ENCODE results near the gene RHOT2.

Gene RHOT2

DNA sequence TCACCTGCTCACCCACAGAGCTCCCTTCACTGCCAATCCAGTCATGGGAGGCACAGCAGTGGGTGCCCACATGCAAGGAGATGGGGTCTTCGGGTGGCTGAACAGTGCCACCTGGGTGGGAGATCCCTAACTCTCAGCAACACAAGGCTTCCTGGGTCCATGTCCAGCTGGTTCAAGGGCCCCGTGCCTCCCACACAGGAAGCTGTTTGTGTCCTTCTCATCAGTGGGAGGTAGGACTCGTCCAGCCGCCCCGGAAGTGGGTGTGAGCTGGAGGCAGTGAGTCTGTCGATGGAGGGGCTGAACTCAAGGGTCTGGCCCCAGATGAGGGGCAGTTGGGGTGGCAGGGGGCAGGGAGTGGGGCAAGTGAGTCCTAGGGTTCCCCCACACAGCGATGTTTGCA, 36.1 kb downstream of the RHOT2 start:
- H3K27ac ChIP-seq (replicated peaks; ENCODE audit: low read length): no peak overlapping the region
- peak overlapping the region in 1 of 2 donors; percentile 64 for H3K4me3 ChIP-seq (ENCODE audit: low read length in 2 of 2)
- H2AK5ac ChIP-seq (ENCODE audit: low read depth, low read length): no peak overlapping the region
- no peak overlapping the region for H3K18ac ChIP-seq (ENCODE audit: low read length)
- H3K27me3 ChIP-seq (ENCODE audit: control insufficient read depth in 3 of 3, insufficient read depth in 3 of 3, low read depth in 1 of 3, low read length in 3 of 3): peaks cover 41 to 95% (median 51%) of the 10 kb centered on the region in 3 experiments
- H2AFZ ChIP-seq (ENCODE audit: low read length): no peak overlapping the region
- WGBS, 2 donors (ENCODE audit: extremely low coverage in 2 of 2, insufficient read length in 2 of 2, insufficient replicate concordance in 1 of 2): no CpG with 5 or more reads among the region's 7 CpGs
- H2BK120ac ChIP-seq (ENCODE audit: low read depth, low read length): peak overlapping the region; percentile 76
- no peak overlapping the region for H3K9ac ChIP-seq (ENCODE audit: low read depth, low read length, poor library complexity)
- no peak overlapping the region for H4K91ac ChIP-seq (ENCODE audit: low read depth, low read length, poor library complexity)
- H2BK12ac ChIP-seq (ENCODE audit: low read length): no peak overlapping the region
- peak overlapping the region; percentile 75 for H2BK5ac ChIP-seq (ENCODE audit: low read length)
- H3K4ac ChIP-seq (ENCODE audit: low read length): no peak overlapping the region
- H3K4me1 ChIP-seq (ENCODE audit: control insufficient read depth in 2 of 2, insufficient read depth in 1 of 2, low read depth in 1 of 2, low read length in 2 of 2): peaks cover under 1 to 29% of the 10 kb centered on the region in 2 donors
- H3K23ac ChIP-seq (ENCODE audit: low read depth, low read length, poor library complexity): peak overlapping the region; percentile 91
- DNase-seq (ENCODE audit: low spot score): no peak
- no peak overlapping the region for H3K14ac ChIP-seq (ENCODE audit: low read length)
- no peak overlapping the region for H4K8ac ChIP-seq (ENCODE audit: low read depth, low read length)
- H3K79me1 ChIP-seq (ENCODE audit: low read depth, low read length): peaks cover 2% of the 10 kb centered on the region
- H2BK15ac ChIP-seq (ENCODE audit: low read length): peak overlapping the region; percentile 17
- H3K4me2 ChIP-seq (ENCODE audit: insufficient read depth, low read length, poor library complexity, severe bottlenecking): no peak overlapping the region
- H3K9me3 ChIP-seq (replicated peaks in 1 of 2; ENCODE audit: control insufficient read depth in 2 of 2, insufficient read depth in 1 of 2, low read depth in 1 of 2, low read length in 2 of 2): no peaks in the 10 kb centered on the region
- no peaks in the 10 kb centered on the region for H3K36me3 ChIP-seq (replicated peaks in 1 of 2; ENCODE audit: control insufficient read depth in 2 of 2, insufficient read depth in 2 of 2, low read length in 2 of 2)

DNA sequence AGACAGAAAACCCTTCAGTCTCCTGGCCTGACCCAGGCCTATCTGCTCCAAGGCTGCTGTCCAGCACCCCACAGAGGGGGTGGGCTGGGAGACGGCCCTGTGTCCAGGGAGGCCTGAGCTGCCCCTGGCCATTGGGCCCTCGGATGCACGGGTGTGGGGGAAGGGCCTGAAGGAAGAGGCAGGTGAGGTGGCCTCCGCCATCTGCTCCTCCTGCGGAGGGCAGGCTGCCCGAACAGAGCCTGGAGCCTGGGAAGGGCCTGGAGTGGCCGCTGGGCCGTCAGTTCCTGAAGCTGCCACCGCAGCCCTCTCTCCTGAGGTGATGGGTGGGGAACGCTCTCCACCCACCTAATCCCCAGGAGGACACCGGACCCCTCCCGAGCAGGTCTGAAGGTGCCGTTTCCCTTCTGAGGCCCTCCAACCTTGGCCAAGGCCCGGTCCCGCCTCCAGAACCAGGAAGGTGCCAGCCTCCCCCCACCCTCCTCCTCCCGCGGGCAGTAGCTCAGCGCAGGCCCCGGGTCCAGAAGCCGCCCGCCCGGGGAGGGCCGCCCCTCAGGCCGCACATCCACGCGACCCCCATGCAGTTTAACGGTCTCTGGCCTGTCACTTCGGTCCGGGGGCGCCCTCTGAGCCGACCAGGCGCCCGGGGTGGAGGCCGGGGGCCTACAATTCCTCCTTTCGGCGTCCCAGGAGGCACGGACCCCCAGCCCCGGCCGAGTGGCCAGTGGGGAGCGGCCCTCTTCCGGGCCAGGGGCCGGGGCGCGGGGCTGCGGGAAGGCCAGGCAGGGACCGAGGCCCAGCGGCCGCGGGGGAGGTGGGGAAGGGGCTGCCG, 36.8 kb downstream of the RHOT2 start:
- Histone ChIP-seq H3K4ac (ENCODE audit: low read length) (no peak overlapping the region), H2BK5ac (ENCODE audit: low read length) (peak overlapping the region; percentile 39), H3K9ac (ENCODE audit: low read depth, low read length, poor library complexity) (peak overlapping the region; percentile 60), H2BK12ac (ENCODE audit: low read length) (no peak overlapping the region), H3K27ac (replicated peaks; ENCODE audit: low read length) (no peak overlapping the region), H3K23ac (ENCODE audit: low read depth, low read length, poor library complexity) (peak overlapping the region; percentile 91), H4K91ac (ENCODE audit: low read depth, low read length, poor library complexity) (no peak overlapping the region), H2BK15ac (ENCODE audit: low read length) (no peak overlapping the region), H3K79me1 (ENCODE audit: low read depth, low read length) (peaks cover 2% of the 10 kb centered on the region), H2AFZ (ENCODE audit: low read length) (peak overlapping the region; percentile 82), H3K36me3 (replicated peaks in 1 of 2; ENCODE audit: control insufficient read depth in 2 of 2, insufficient read depth in 2 of 2, low read length in 2 of 2) (no peaks in the 10 kb centered on the region), H2AK5ac (ENCODE audit: low read depth, low read length) (peak overlapping the region; percentile 81), H3K27me3 (ENCODE audit: control insufficient read depth in 3 of 3, insufficient read depth in 3 of 3, low read depth in 1 of 3, low read length in 3 of 3) (peaks cover 41 to 92% (median 51%) of the 10 kb centered on the region in 3 experiments), H3K4me1 (ENCODE audit: control insufficient read depth in 2 of 2, insufficient read depth in 1 of 2, low read depth in 1 of 2, low read length in 2 of 2) (peaks cover 5 to 35% of the 10 kb centered on the region in 2 donors), H3K4me3 (ENCODE audit: low read length in 2 of 2) (peak overlapping the region; percentile 30 to 64), H2BK120ac (ENCODE audit: low read depth, low read length) (peak overlapping the region; percentile 76), H3K9me3 (replicated peaks in 1 of 2; ENCODE audit: control insufficient read depth in 2 of 2, insufficient read depth in 1 of 2, low read depth in 1 of 2, low read length in 2 of 2) (no peaks in the 10 kb centered on the region), H3K18ac (ENCODE audit: low read length) (peak overlapping the region; percentile 83), H3K4me2 (ENCODE audit: insufficient read depth, low read length, poor library complexity, severe bottlenecking) (peak overlapping the region; percentile 69), H4K8ac (ENCODE audit: low read depth, low read length) (no peak overlapping the region), H3K14ac (ENCODE audit: low read length) (peak overlapping the region; percentile 17)
- no CpG with 5 or more reads among the region's 50 CpGs for WGBS, 2 donors (ENCODE audit: extremely low coverage in 2 of 2, insufficient read length in 2 of 2, insufficient replicate concordance in 1 of 2)
- DNase-seq (ENCODE audit: low spot score): no peak

DNA sequence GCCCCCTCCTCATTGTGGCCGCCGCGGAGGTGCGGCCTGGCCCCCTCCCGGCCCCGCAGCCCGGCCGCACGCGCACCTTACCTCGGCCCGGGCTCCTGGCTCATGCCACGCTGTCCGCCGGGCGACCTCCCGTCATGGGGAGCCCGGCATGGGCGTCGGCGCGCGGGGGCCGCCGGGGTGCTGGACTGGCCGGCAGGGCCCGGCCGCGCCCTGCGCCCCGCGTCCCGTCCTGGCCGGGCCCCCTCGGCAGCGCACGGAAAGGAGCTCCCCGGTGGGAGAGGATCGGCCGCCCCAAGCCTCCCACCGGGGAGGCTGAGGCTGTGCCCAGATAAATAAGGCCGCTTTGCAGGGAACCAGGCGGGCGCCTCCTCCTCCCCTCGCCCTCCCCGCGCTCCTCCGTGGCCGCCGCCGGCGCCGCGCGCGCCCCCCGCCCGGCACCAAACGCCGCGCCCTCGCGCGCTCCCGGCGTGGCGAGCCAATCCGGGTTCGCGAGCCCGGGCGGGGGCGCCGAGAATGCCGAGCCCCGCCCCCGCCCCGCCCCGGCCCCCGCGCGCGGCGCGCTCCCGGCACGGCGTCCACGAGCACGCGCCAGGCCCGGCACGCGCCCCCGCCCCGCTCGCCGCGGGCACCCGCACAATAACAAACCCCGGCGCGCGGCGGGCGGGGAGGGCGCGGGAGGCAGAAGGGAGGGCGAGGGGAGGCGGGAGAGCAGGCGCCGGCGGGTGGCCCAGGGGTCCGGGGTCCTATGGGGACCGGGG, 37.7 kb downstream of the RHOT2 start, which contains the start of gene FBXL16:
FBXL16 (minus strand) TSS at position 371 of the 758 bp plus-strand sequence. CDS start 8,396 bp downstream, outside the sequence.
- Histone ChIP-seq H3K27ac (replicated peaks; ENCODE audit: low read length) (no peak within 1 kb of the TSS), H2AK5ac (ENCODE audit: low read depth, low read length) (peak within 1 kb of the TSS; percentile 81), H2BK120ac (ENCODE audit: low read depth, low read length) (no peak within 1 kb of the TSS), H4K91ac (ENCODE audit: low read depth, low read length, poor library complexity) (no peak within 1 kb of the TSS), H3K36me3 (replicated peaks in 1 of 2; ENCODE audit: control insufficient read depth in 2 of 2, insufficient read depth in 2 of 2, low read length in 2 of 2) (no peaks in the 10 kb centered on the region), H3K4me2 (ENCODE audit: insufficient read depth, low read length, poor library complexity, severe bottlenecking) (peak within 1 kb of the TSS; percentile 69), H3K4me3 (ENCODE audit: low read length in 2 of 2) (peak within 1 kb of the TSS; percentile 64 to 75), H3K4ac (ENCODE audit: low read length) (no peak within 1 kb of the TSS), H3K14ac (ENCODE audit: low read length) (peak within 1 kb of the TSS; percentile 17), H3K18ac (ENCODE audit: low read length) (peak within 1 kb of the TSS; percentile 83), H3K79me1 (ENCODE audit: low read depth, low read length) (peaks cover 2% of the 10 kb centered on the region), H2BK12ac (ENCODE audit: low read length) (no peak within 1 kb of the TSS), H3K4me1 (ENCODE audit: control insufficient read depth in 2 of 2, insufficient read depth in 1 of 2, low read depth in 1 of 2, low read length in 2 of 2) (peaks cover 14 to 44% of the 10 kb centered on the region in 2 donors), H3K23ac (ENCODE audit: low read depth, low read length, poor library complexity) (peak within 1 kb of the TSS; percentile 91), H3K9ac (ENCODE audit: low read depth, low read length, poor library complexity) (no peak within 1 kb of the TSS), H2BK15ac (ENCODE audit: low read length) (no peak within 1 kb of the TSS), H2AFZ (ENCODE audit: low read length) (peak within 1 kb of the TSS; percentile 82), H4K8ac (ENCODE audit: low read depth, low read length) (no peak within 1 kb of the TSS), H2BK5ac (ENCODE audit: low read length) (peak within 1 kb of the TSS; percentile 75), H3K27me3 (ENCODE audit: control insufficient read depth in 3 of 3, insufficient read depth in 3 of 3, low read depth in 1 of 3, low read length in 3 of 3) (peaks cover 41 to 85% (median 46%) of the 10 kb centered on the region in 3 experiments), H3K9me3 (replicated peaks in 1 of 2; ENCODE audit: control insufficient read depth in 2 of 2, insufficient read depth in 1 of 2, low read depth in 1 of 2, low read length in 2 of 2) (no peaks in the 10 kb centered on the region)
- DNase-seq (ENCODE audit: low spot score): no peak
- WGBS, 2 donors (ENCODE audit: extremely low coverage in 2 of 2, insufficient read length in 2 of 2, insufficient replicate concordance in 1 of 2): no CpG with 5 or more reads among the region's 115 CpGs

Measured in neuronal stem cell (in vitro differentiated cells).